Measurements from ENCODE around the gene CCNYL1.

DNA sequence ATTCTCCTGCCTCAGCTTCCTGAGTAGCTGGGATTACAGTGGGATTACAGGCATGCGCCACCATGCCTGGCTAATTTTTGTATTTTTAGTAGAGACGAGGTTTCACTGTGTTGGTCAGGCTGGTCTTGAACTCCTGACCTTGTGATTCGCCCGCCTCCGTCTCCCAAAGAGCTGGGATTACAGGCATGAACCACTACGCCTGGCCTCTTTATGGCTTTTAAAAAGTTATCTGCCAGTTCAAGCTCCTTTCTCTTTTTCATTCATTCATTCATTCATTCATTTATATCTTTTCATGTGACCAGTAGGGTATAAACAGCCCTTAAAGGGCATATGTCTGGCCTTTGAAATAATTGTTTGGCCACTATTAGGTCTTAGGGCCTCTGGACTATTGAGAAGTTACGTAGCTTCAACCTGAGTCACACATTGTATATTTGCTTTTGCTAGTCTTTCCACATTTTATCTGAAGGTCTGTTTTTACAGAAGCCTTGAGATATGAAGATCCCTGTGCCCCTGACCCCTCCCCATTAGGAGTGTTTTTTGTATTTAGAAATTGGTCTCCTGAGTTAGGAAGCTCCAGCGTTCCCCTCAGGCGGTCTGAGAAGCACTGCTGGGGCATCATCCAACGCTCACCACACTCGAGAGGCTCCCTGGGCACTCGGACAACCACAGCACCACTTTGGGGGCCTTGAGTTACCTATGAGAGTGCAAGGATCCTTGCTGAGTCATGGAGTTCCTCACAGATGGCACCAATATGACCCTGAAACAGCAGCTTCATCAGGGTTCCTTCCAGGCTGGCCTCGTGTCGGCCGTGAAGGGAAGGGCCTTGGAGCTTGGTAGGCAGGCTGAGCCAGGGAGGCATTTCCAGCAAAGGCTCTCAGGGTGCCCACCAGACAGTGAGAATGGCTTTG, 36.5 kb downstream of the CCNYL1 start:
- TF ChIP-seq, protein P1, sequence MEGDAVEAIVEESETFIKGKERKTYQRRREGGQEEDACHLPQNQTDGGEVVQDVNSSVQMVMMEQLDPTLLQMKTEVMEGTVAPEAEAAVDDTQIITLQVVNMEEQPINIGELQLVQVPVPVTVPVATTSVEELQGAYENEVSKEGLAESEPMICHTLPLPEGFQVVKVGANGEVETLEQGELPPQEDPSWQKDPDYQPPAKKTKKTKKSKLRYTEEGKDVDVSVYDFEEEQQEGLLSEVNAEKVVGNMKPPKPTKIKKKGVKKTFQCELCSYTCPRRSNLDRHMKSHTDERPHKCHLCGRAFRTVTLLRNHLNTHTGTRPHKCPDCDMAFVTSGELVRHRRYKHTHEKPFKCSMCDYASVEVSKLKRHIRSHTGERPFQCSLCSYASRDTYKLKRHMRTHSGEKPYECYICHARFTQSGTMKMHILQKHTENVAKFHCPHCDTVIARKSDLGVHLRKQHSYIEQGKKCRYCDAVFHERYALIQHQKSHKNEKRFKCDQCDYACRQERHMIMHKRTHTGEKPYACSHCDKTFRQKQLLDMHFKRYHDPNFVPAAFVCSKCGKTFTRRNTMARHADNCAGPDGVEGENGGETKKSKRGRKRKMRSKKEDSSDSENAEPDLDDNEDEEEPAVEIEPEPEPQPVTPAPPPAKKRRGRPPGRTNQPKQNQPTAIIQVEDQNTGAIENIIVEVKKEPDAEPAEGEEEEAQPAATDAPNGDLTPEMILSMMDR (conservative IDR thresholded peaks at IDR 0.05), result no peak
- TF ChIP-seq EZH2 (IDR thresholded peaks at IDR 0.05; ENCODE audit: low read depth), result no peak

Measured in PC-9 (cell line).